H1 (cell line): ENCODE results near the gene KCND3. TPM values are rescaled to one million over a fixed set of nuclear protein-coding genes. Genes with fewer than 3 reads are reported as not detected.

ENCODE experiments used
- CTCF ChIA-PET: fragments of 300-600 bp; sonication (Branson Sonifier 250); formaldehyde crosslinking; loops from one replicate; lab custom pipeline; 2021; ENCODE audit not compliant: partially characterized antibody; lab: Charles Lee
- POLR2A ChIA-PET: fragments of 300-600 bp; sonication (Branson Sonifier 250); formaldehyde crosslinking; loops from one replicate; lab custom pipeline; 2021; ENCODE audit warnings: inconsistent platforms; ENCODE audit not compliant: partially characterized antibody; lab: Charles Lee
- DNase-seq, 2 experiments: peaks; one replicate each; pipeline versions ENCODE4 v3.0.0 to v3.0.0-alpha.2; 2010 to 2022; ENCODE audit warnings: low spot score in 2 of 2, low read depth in 1 of 2, mixed read lengths in 1 of 2
- FAIRE-seq: peaks from 2 replicates; lab custom pipeline; 2011; peaks lifted over from hg19 to GRCh38; lab: Jason Lieb, UNC
- H2AFZ ChIP-seq: 2 replicates; pipeline ENCODE4 v1.8.1; 2012; ENCODE audit warnings: low read length, inconsistent platforms
- H2AK5ac ChIP-seq: 2 replicates; pipeline ENCODE4 v1.6.1; 2013; ENCODE audit warnings: low read depth, low read length
- H2BK120ac ChIP-seq: replicated peaks from 2 replicates; pipeline ENCODE3; 2013; ENCODE audit warnings: low read depth, low read length, inconsistent platforms
- H2BK12ac ChIP-seq: 2 replicates; pipeline ENCODE4 v1.6.1; 2013; ENCODE audit warnings: low read depth, low read length
- H2BK15ac ChIP-seq: 2 replicates; pipeline ENCODE4 v1.6.1; 2013; ENCODE audit warnings: low read length
- H2BK20ac ChIP-seq: 2 replicates; pipeline ENCODE4 v1.6.1; 2013; ENCODE audit warnings: low read length
- H2BK5ac ChIP-seq: 2 replicates; pipeline ENCODE4 v1.6.1; 2013; ENCODE audit warnings: low read depth, low read length
- H3K14ac ChIP-seq: 2 replicates; pipeline ENCODE4 v1.6.1; 2013; ENCODE audit warnings: inconsistent platforms; ENCODE audit not compliant: insufficient read length
- H3K18ac ChIP-seq: 2 replicates; pipeline ENCODE4 v1.6.1; 2013; ENCODE audit warnings: low read length; ENCODE audit errors: extremely low read depth
- H3K23ac ChIP-seq: 2 replicates; pipeline ENCODE4 v1.6.1; 2013; ENCODE audit warnings: inconsistent platforms; ENCODE audit not compliant: insufficient read length
- H3K23me2 ChIP-seq: 2 replicates; pipeline ENCODE4 v1.6.1; 2013; ENCODE audit warnings: low read depth, low read length
- H3K27ac ChIP-seq: 2 replicates; pipeline ENCODE4 v1.6.1; 2011; ENCODE audit warnings: low read depth, low read length, inconsistent platforms
- H3K27me3 ChIP-seq, 4 experiments: replicated peaks in 1 of 4; 1 replicate in 1 of 4; 2 replicates in 3 of 4; pipeline versions ENCODE4 v1.6.1 to v1.8.1; 2011 to 2013; ENCODE audit warnings: low read length in 3 of 4, mild to moderate bottlenecking in 3 of 4, inconsistent platforms in 2 of 4, mixed read lengths in 2 of 4, moderate library complexity in 1 of 4; ENCODE audit not compliant: control insufficient read depth in 3 of 4, insufficient read depth in 3 of 4; ENCODE audit errors: extremely low read depth in 1 of 4
- H3K36me3 ChIP-seq, 4 experiments: 2 replicates each; pipeline versions ENCODE4 v1.6.1 to v1.8.1; 2011 to 2013; ENCODE audit warnings: mild to moderate bottlenecking in 4 of 4, low read length in 3 of 4, moderate library complexity in 2 of 4, control low read depth in 1 of 4, inconsistent platforms in 1 of 4; ENCODE audit not compliant: insufficient read depth in 4 of 4, control insufficient read depth in 2 of 4
- H3K4ac ChIP-seq: replicated peaks from 2 replicates; pipeline ENCODE3; 2013; ENCODE audit warnings: low read length, low read depth, mixed read lengths, inconsistent platforms; ENCODE audit not compliant: insufficient read length
- H3K4me1 ChIP-seq, 4 experiments: replicated peaks in 1 of 4; 1 replicate in 1 of 4; 2 replicates in 3 of 4; pipeline versions ENCODE4 v1.6.1 to v1.8.1; 2011 to 2013; ENCODE audit warnings: low read length in 3 of 4, inconsistent platforms in 2 of 4, mixed read lengths in 1 of 4; ENCODE audit not compliant: insufficient read depth in 4 of 4, control insufficient read depth in 3 of 4
- H3K4me2 ChIP-seq, 2 experiments: 2 replicates each; pipeline versions ENCODE4 v1.6.1 to v1.8.1; 2011 to 2013; ENCODE audit warnings: low read depth in 2 of 2, low read length in 2 of 2, control low read depth in 1 of 2, inconsistent platforms in 1 of 2, mild to moderate bottlenecking in 1 of 2; ENCODE audit not compliant: insufficient read depth in 1 of 2
- H3K4me3 ChIP-seq, 4 experiments: fragments of 200-600, 300-600 bp in 1 of 4; sonication (generic), shearing (Covaris generic), sonication (Bioruptor Twin) in 1 of 4; 2 replicates each; pipeline versions ENCODE4 v1.5.1 to v1.8.1; 2011 to 2016; ENCODE audit warnings: low read length in 4 of 4, low read depth in 3 of 4, control low read depth in 2 of 4, inconsistent platforms in 2 of 4, mild to moderate bottlenecking in 2 of 4, mixed read lengths in 1 of 4, moderate library complexity in 1 of 4; ENCODE audit not compliant: insufficient read depth in 2 of 4; ENCODE audit errors: extremely low read depth in 1 of 4
- H3K56ac ChIP-seq: replicated peaks from 2 replicates; pipeline ENCODE3; 2013; ENCODE audit warnings: low read depth, mild to moderate bottlenecking, mixed read lengths, low read length, inconsistent platforms; ENCODE audit not compliant: insufficient read length
- H3K79me1 ChIP-seq: 2 replicates; pipeline ENCODE4 v1.6.1; 2013; ENCODE audit warnings: low read depth, low read length, control low read depth
- H3K79me2 ChIP-seq, 2 experiments: 2 replicates each; pipeline versions ENCODE4 v1.6.1 to v1.8.1; 2012 to 2013; ENCODE audit warnings: low read length in 2 of 2, mild to moderate bottlenecking in 2 of 2, inconsistent platforms in 1 of 2; ENCODE audit not compliant: insufficient read depth in 2 of 2, control insufficient read depth in 1 of 2
- H3K9ac ChIP-seq, 4 experiments: replicated peaks in 1 of 4; 1 replicate in 1 of 4; 2 replicates in 3 of 4; pipeline versions ENCODE4 v1.6.1 to v1.8.1; 2011 to 2013; ENCODE audit warnings: low read depth in 3 of 4, low read length in 3 of 4, control low read depth in 2 of 4, mild to moderate bottlenecking in 2 of 4, moderate library complexity in 2 of 4, inconsistent platforms in 1 of 4; ENCODE audit errors: extremely low read depth in 1 of 4
- H3K9me3 ChIP-seq, 2 experiments: 2 replicates each; pipeline versions ENCODE4 v1.6.1 to v1.8.1; 2012 to 2013; ENCODE audit warnings: mild to moderate bottlenecking in 2 of 2, moderate library complexity in 2 of 2, control low read depth in 1 of 2, inconsistent platforms in 1 of 2, low read depth in 1 of 2, low read length in 1 of 2, mixed read lengths in 1 of 2; ENCODE audit not compliant: insufficient read depth in 2 of 2
- H4K20me1 ChIP-seq, 2 experiments: replicated peaks in 1 of 2; 2 replicates each; pipeline versions ENCODE3 to v1.8.1; 2011 to 2013; ENCODE audit warnings: inconsistent platforms in 2 of 2, low read length in 2 of 2, mild to moderate bottlenecking in 1 of 2; ENCODE audit not compliant: insufficient read depth in 2 of 2, control insufficient read depth in 1 of 2
- H4K5ac ChIP-seq: 2 replicates; pipeline ENCODE4 v1.6.1; 2013; ENCODE audit warnings: low read length, low read depth, mixed read lengths, inconsistent platforms; ENCODE audit not compliant: insufficient read length
- H4K8ac ChIP-seq: 2 replicates; pipeline ENCODE4 v1.8.0; 2013; ENCODE audit warnings: mild to moderate bottlenecking, moderate library complexity, low read length, inconsistent platforms; ENCODE audit not compliant: insufficient read depth; ENCODE audit errors: extremely low read depth
- H4K91ac ChIP-seq: replicated peaks from 2 replicates; pipeline ENCODE3; 2013; ENCODE audit warnings: low read length, mixed read lengths, inconsistent platforms; ENCODE audit not compliant: insufficient read length
- CHD1 ChIP-seq: IDR thresholded peaks from 2 replicates; pipeline ENCODE4 v1.6.1; 2012; ENCODE audit warnings: low read depth, low read length, improper control_type of control experiment
- GABPA ChIP-seq: IDR thresholded peaks from 2 replicates; pipeline ENCODE4 v1.6.1; 2011; ENCODE audit warnings: mild to moderate bottlenecking, low read length, moderate library complexity, borderline replicate concordance; ENCODE audit not compliant: insufficient read depth
- HDAC6 ChIP-seq: IDR thresholded peaks from one replicate; pipeline ENCODE4 v1.7.1; 2012; ENCODE audit warnings: low read depth, mild to moderate bottlenecking, inconsistent platforms, low read length, moderate library complexity
- KDM4A ChIP-seq: IDR thresholded peaks from one replicate; pipeline ENCODE4 v1.7.1; 2012; ENCODE audit warnings: low read depth, mild to moderate bottlenecking, moderate library complexity, low read length, inconsistent platforms; ENCODE audit not compliant: severe bottlenecking
- NRF1 ChIP-seq: IDR thresholded peaks from 2 replicates; pipeline ENCODE4 v1.6.1; 2011; ENCODE audit warnings: mild to moderate bottlenecking, low read depth, low read length, improper control_type of control experiment
- SIRT6 ChIP-seq: IDR thresholded peaks from one replicate; pipeline ENCODE4 v1.7.1; 2012; ENCODE audit warnings: low read length, inconsistent platforms
- TEAD4 ChIP-seq: IDR thresholded peaks from 2 replicates; pipeline ENCODE4 v1.6.1; 2012; ENCODE audit warnings: low read depth, low read length, inconsistent platforms, mixed read lengths
- ZNF274 ChIP-seq: IDR thresholded peaks from 2 replicates; pipeline ENCODE4 v1.7.0; 2012; ENCODE audit warnings: low read length, borderline replicate concordance; ENCODE audit errors: extremely low read depth
- WGBS, 2 experiments: shearing (Covaris generic) in 1 of 2; methylation state at CpG; one replicate each; pipeline versions ENCODE4 v1.1.6 to v1.1.7; 2013 to 2015; ENCODE audit warnings: low lambda C conversion rate in 2 of 2, mixed read lengths in 2 of 2, inconsistent platforms in 1 of 2, low coverage in 1 of 2, missing lambda C conversion rate in 1 of 2; ENCODE audit not compliant: insufficient replicate concordance in 2 of 2, insufficient coverage in 1 of 2, insufficient read length in 1 of 2; ENCODE audit errors: extremely low coverage in 1 of 2, missing lambda C conversion rate in 1 of 2; 5-methylcytosine and 5-hydroxymethylcytosine counted together
- polyA plus RNA-seq, 7 experiments: library from polyadenylated mRNA; depleted of rRNA in 3 of 7; stranded (reverse) in 5 of 7; unstranded in 2 of 7; fragments of >200 nt in 5 of 7; fragments of 200-250 nt in 2 of 7; gene quantifications; 1 replicate in 5 of 7; 2 replicates in 1 of 7; 4 replicates in 1 of 7; pipeline versions ENCODE4 v1.2.1 to v1.2.3, GENCODE V29; 2011 to 2013; ENCODE audit warnings: missing spikeins in 2 of 7, mixed read lengths in 2 of 7
- total RNA-seq: library from RNA; stranded (reverse); fragmentation: NEBNext Ultra II Directional; extraction: Animal tissue kit (Norgen Biotek cat#: 25700); gene quantifications from 2 replicates; pipeline ENCODE4 v1.2.1, GENCODE V29; 2021

KCND3 gene
- total and polyA plus RNA-seq, 2 of the 8 experiments (the other 6 are each of a cell fraction or from before 2014, with no cell fraction given): 0.14 to 0.48 TPM

DNA sequence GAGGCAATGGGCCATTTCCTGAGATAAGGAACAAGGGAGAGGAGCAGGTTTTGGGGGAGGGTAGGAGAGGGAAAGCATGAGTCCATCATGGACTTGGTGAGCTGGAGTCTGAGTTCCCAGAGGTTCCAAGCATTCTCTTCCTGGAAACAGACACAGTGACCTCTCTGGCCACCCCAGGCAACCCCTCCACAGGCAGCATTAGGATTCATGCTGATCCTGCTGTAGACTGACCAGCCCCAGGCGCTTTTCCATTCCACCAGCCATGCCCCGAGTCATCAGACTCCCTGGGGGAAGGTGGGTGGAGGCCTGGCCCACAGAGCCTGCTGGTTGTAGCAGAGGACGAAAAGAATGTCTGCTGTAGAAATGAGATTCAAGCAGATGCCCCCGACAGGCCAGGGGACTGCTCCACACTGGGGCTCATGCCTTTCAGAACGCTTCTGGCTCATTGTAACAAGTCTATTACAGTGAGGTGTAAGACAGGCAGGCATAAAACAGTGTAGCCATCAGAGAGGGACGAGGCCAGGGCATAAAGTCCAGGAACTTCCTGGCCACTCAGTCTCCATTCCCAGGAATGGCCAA lies 52.2 kb downstream of the KCND3 start:
- H4K91ac ChIP-seq: no peak overlapping the region
- no peak overlapping the region for H2BK20ac ChIP-seq
- H3K36me3 ChIP-seq: no peaks in the 10 kb centered on the region
- no peak overlapping the region for H2BK15ac ChIP-seq
- H3K4me2 ChIP-seq: no peak overlapping the region
- H3K23me2 ChIP-seq: no peaks in the 10 kb centered on the region
- H3K27me3 ChIP-seq: no peaks in the 10 kb centered on the region
- no peak overlapping the region for H3K18ac ChIP-seq
- no peaks in the 10 kb centered on the region for H4K20me1 ChIP-seq
- peak in 1 of 2 experiments; percentile 7 for DNase-seq
- no peak overlapping the region for H3K23ac ChIP-seq
- H4K5ac ChIP-seq: no peak overlapping the region
- CTCF ChIA-PET: interaction anchor here (1.5 kb wide), 1 partner anchor 9 kb away, joined by 4 read pairs; no protein-coding TSS in a partner anchor
- H3K56ac ChIP-seq: no peak overlapping the region
- H3K27ac ChIP-seq: no peak overlapping the region
- H2AFZ ChIP-seq: no peak overlapping the region
- no peak overlapping the region for H3K14ac ChIP-seq
- no peak overlapping the region for H3K4ac ChIP-seq
- POLR2A ChIA-PET: no interaction called here
- FAIRE-seq: no peak
- 70% methylated on average over 6 of the region's 6 CpGs; no CpG with 5 or more reads in 1 of the 2 experiments for WGBS, 2 experiments
- peak overlapping the region; percentile 11; the same call in 1 of the 2 replicates for H2BK5ac ChIP-seq
- no peak overlapping the region for H4K8ac ChIP-seq
- H3K79me1 ChIP-seq: no peaks in the 10 kb centered on the region
- H2BK12ac ChIP-seq: no peak overlapping the region
- no peak overlapping the region for H2AK5ac ChIP-seq
- H2BK120ac ChIP-seq: no peak overlapping the region
- no peaks in the 10 kb centered on the region for H3K9me3 ChIP-seq
- H3K9ac ChIP-seq: no peak overlapping the region
- H3K4me1 ChIP-seq: peaks cover 0 to 2% (median 0%) of the 10 kb centered on the region in 4 experiments; a peak in 2 of 7 replicates
- no peak overlapping the region for H3K4me3 ChIP-seq
- H3K79me2 ChIP-seq: no peaks in the 10 kb centered on the region
- no peak for TF ChIP-seq KDM4A
- no peak for TF ChIP-seq NRF1
- no peak for TF ChIP-seq SIRT6
- TF ChIP-seq CHD1: no peak
- TF ChIP-seq GABPA: no peak
- TF ChIP-seq TEAD4: no peak
- TF ChIP-seq ZNF274: no peak
- no peak for TF ChIP-seq HDAC6
